Prostate gland (tissue), 2 donors: Measurements from ENCODE around the gene MAD1L1.

ENCODE experiments used
- POLR2AphosphoS5 ChIP-seq: sonication (generic); formaldehyde crosslinking; IDR thresholded peaks from one replicate; pipeline ENCODE4 v1.6.1; 2017; ENCODE audit warnings: antibody characterized with exemption
- TF ChIP-seq, protein P1 (sequence below), 4 experiments: fragments of 200-600 bp in 2 of 4; fragments of 450-650 bp in 2 of 4; sonication (generic) in 2 of 4; IDR thresholded peaks; 1 replicate in 3 of 4; 2 replicates in 1 of 4; pipeline ENCODE4 v1.5.1; 2016 to 2019; ENCODE audit warnings: antibody characterized with exemption in 4 of 4, mild to moderate bottlenecking in 2 of 4, moderate library complexity in 2 of 4

DNA sequence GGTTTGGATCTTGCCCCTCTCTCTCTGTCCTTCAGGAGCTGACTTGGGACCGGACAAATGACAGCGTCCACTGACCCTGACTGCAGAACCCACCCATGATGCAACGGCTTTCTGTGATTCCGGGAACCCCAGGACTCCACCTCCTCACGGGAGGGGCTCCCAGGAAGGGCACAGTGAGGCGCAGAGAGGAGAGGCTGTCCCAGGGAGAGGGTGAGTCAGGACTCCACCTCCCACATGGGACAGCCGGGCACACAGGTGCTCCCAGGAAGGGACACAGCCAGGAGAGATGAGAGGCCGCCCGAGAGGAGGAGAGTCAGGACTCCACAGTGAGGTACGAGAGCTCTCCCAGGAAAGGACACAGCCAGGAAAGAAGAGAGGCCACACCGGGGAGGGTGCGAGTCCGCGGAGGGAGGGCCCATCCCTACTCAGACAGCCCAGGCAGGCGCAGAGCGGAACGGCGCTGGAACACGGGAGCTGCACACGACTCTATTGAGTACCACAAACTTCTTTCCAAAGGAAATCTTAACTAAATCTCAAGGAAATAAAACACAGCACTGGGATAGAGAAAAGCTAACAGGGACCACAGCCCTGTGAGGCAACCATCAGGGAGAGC, 162.5 kb downstream of the MAD1L1 start:
- TF ChIP-seq POLR2AphosphoS5 = no peak
- TF ChIP-seq, protein P1, sequence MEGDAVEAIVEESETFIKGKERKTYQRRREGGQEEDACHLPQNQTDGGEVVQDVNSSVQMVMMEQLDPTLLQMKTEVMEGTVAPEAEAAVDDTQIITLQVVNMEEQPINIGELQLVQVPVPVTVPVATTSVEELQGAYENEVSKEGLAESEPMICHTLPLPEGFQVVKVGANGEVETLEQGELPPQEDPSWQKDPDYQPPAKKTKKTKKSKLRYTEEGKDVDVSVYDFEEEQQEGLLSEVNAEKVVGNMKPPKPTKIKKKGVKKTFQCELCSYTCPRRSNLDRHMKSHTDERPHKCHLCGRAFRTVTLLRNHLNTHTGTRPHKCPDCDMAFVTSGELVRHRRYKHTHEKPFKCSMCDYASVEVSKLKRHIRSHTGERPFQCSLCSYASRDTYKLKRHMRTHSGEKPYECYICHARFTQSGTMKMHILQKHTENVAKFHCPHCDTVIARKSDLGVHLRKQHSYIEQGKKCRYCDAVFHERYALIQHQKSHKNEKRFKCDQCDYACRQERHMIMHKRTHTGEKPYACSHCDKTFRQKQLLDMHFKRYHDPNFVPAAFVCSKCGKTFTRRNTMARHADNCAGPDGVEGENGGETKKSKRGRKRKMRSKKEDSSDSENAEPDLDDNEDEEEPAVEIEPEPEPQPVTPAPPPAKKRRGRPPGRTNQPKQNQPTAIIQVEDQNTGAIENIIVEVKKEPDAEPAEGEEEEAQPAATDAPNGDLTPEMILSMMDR (IDR thresholded peaks at IDR 0.05) = no peak
